ENCODE measurements around the gene ZNF791. TPM values are rescaled to one million over a fixed set of nuclear protein-coding genes. Genes with fewer than 3 reads are reported as not detected.

The ZNF791 gene
- total RNA-seq, 1 donor from 2014 or later, result 10.4 TPM

Other genes starting within 250 kb of the ZNF791 start
- 4.2 TPM for gene ZNF442, start 245.2 kb upstream of the ZNF791 start, total RNA-seq
- gene ZNF799, start 209.6 kb upstream of the ZNF791 start, total RNA-seq, result 5.7 TPM
- gene ZNF443, start 169.9 kb upstream of the ZNF791 start, total RNA-seq, result 4.7 TPM
- gene ZNF709, start 126.1 kb upstream of the ZNF791 start, total RNA-seq, result 5.7 TPM
- 19.8 TPM for gene ZNF564, start 59.4 kb upstream of the ZNF791 start, total RNA-seq
- gene ZNF490, start 107 bp upstream of the ZNF791 start, total RNA-seq, result 5.2 TPM
- 31.3 TPM for gene MAN2B1, start 55.8 kb downstream of the ZNF791 start, total RNA-seq
- 6.3 TPM for gene WDR83, start 55.9 kb downstream of the ZNF791 start, total RNA-seq
- gene DHPS, start 71.0 kb downstream of the ZNF791 start, total RNA-seq, result 56.9 TPM
- gene GNG14, start 77.1 kb downstream of the ZNF791 start, total RNA-seq, result not detected
- gene FBXW9, start 85.7 kb downstream of the ZNF791 start, total RNA-seq, result 3.1 TPM
- 20.4 TPM for gene TNPO2, start 113.0 kb downstream of the ZNF791 start, total RNA-seq
- gene TRIR, start 123.8 kb downstream of the ZNF791 start, total RNA-seq, result 175 TPM
- gene GET3, start 126.6 kb downstream of the ZNF791 start, total RNA-seq, result 53.8 TPM
- not detected for gene BEST2, start 140.9 kb downstream of the ZNF791 start, total RNA-seq
- gene HOOK2, start 164.6 kb downstream of the ZNF791 start, total RNA-seq, result 13.6 TPM
- 31.3 TPM for gene JUNB, start 180.6 kb downstream of the ZNF791 start, total RNA-seq
- gene PRDX2, start 190.9 kb downstream of the ZNF791 start, total RNA-seq, result 207 TPM
- gene THSD8, start 191.1 kb downstream of the ZNF791 start, total RNA-seq, result not detected
- gene RNASEH2A, start 195.7 kb downstream of the ZNF791 start, total RNA-seq, result 5.7 TPM
- gene RTBDN, start 223.7 kb downstream of the ZNF791 start, total RNA-seq, result not detected
- gene MAST1, start 227.6 kb downstream of the ZNF791 start, total RNA-seq, result not detected